Right renal cortex interstitium (tissue), 3 donors: Measurements from ENCODE around the gene PPP2R3B. TPM values are rescaled to one million over a fixed set of nuclear protein-coding genes. Genes with fewer than 3 reads are reported as not detected.
"Not testable (repeated sequence)": the region's sequence is repeated elsewhere in the genome, so short reads cannot be mapped to it uniquely, and the experiment has no call there.

Experiments
- DNase-seq, 3 donors: peaks; one replicate each; pipeline ENCODE4 v3.0.0-alpha.2; 2013; ENCODE audit warnings: low read depth in 3 of 3, low spot score in 2 of 3
- polyA plus RNA-seq, 3 donors: library from polyadenylated mRNA; unstranded; fragments of 120-200 nt; gene quantifications; one replicate each; pipeline ENCODE4 v1.2.1, GENCODE V29; 2013; ENCODE audit not compliant: insufficient read length in 3 of 3

The PPP2R3B gene
- polyA plus RNA-seq, 3 donors = 17.1 to 23.1 (median 18.5) TPM

DNA sequence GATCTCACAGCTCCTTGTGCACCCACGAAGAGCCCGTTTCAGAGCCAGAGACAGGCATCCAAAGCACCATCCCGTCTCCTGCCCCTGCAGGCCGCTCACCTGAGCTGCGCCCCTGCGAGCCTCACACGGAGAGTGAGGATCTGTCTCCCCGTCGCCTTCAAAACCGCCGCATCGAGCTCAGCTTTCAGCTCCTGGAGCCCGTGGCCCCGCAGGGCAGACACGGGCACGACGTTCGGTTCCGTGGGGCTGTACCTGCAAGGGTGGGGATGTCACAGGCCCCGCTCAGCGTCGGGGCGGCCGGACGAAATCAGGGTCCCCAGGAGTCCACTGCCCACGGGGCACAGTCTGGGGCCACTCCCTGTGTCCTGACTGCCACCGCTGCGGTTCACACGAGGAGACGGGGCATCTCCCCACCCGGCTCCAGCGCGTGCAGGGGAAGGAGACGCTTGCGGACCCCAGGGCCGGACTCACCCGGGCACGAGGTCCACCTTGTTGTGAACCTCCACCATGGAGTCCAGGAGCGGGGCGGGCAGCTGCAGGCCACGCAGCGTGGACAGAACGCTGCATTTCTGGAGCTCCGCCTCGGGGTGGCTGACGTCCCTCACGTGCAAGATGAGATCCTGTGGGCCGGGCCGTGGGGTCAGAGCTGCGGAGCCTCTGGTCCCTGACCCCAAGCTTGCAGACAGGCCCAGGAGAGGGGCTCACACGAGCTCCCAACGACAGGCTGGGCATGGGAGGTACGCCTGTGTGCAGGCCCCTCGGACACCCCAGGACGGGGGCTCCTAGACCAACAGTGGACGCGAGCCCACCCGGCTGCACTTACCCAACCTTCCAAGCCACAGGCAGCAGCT is 79.2 kb downstream of the PPP2R3B start:
- DNase-seq = no peak

GRCh38 chrX:306614-307251 is 80.0 kb downstream of the PPP2R3B start:
- not testable (repeated sequence) for DNase-seq

GRCh38 chrX:305781-306613 is 80.7 kb downstream of the PPP2R3B start:
- not testable (repeated sequence) for DNase-seq

DNA sequence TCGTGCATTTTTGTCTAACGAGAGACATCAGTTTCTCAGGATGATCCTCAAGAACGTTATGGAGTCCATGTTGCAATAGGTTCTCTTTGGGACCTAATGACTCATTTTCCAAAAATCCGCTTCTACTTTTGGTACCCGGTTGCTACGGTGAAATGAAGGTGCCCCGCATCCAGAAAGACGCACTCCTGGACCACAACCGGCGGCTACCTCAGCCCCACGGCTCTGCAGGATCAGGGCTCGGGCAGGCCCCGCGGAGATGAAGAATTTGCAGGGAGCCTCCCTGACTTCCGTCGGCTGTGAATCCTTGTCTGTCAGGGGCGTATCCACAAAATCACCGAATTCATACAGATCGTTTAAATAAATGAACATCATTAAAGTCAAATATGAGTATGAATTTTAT is 83.7 kb downstream of the PPP2R3B start:
- no peak for DNase-seq

DNA sequence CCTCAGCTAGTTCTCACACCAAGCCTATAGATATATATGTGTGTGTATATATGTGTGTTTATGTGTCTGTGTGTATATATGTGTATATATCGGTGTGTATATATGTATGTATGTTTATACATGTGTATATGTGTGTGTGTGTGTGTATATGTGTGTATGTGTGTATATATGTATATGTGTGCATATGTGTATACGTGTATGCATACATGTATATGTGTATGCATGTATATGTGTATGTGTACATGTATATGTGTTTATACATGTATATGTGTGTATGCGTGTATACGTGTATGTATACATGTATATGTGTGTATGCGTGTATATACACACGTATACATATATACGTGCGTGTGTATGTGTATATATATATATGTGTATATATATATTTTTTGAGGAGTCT is 86.4 kb downstream of the PPP2R3B start:
- no peak for DNase-seq

- DNase-seq = no peak
Observed at GRCh38 chrX:298993-299392, 87.7 kb downstream of the PPP2R3B start.

DNA sequence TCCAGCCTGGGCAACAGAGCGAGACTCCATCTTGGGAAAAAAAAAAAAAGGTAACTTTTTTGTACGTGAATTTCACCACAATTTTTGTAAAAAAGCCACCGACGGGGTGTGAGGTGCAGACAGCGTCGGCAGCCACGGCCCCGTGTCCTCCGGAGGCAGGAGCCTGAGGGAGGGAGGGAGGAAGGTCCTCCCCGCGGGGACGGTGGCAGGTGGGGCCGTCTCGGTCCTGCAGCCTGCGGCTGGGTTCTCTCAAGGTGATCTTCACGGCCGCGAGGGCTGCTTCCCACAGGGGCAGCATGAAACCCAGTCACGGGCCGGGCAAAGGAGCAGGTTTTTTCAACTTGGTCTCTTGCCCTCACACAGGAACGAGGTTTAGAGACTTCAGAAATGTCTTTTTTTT is 91.6 kb downstream of the PPP2R3B start:
- DNase-seq = no peak

DNA sequence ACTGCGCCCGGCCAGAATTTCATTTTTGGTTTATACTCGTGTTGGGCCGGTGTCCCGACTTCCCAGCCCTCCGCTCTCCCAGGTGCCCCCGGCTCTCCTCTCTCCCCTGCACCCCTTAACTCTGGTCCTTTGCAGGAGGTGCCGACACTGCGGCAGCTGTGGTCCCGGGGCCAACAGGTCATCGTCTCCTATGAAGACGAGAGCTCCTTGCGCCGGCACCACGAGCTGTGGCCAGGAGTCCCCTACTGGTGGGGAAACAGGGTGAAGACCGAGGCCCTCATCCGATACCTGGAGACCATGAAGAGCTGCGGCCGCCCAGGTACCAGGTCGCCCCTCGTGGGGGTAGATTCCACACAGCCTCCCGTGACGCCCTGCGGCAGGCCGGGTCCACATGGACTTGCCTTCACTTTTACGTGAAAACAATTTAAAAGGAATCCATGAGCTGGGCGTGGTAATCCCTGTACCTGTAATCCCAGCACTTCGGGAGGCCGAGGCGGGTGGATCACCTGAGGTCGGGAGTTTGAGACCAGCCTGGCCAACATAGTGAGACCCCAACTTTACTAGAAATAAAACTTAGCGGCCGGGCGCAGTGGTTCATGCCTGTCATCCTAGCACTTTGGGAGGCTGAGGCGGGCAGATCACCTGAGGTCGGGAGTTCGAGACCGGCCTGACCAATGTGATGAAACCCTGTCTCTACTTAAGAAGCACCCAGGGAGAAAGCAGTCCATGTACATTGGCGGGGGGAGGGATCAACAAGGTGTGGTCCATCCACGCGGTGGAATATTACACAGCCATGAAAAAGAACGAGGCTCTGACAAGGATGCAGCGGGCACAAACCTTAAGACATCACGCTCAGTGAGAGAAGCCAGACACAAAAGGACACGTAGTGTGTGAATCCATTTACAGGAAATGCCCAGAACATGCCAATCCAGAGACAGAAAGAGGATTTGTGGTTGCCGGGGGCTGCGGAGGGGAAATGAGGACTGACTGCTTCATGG is 93.5 kb downstream of the PPP2R3B start:
- DNase-seq = no peak

DNA sequence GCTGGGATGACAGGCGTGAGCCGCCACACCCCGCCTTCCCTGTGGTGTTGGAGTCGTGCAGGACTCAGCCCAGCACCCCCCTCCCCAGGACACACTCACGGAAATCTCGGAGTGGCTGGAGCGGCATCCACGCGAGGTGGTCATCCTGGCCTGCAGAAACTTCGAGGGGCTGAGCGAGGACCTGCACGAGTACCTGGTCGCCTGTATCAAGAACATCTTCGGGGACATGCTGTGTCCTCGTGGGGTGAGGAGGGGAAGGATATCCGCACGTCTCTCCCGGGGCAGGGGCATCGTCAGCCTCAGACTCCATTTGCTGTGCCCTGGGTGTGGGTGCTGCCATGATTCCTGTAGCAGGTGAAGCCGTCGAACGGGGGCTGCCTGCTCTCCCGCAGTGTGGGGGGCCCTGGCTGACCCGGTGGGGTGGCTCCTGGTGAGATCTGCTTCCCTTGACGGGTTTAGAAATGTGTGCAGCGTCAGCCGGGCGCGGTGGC is 95.3 kb downstream of the PPP2R3B start:
- no peak for DNase-seq

GRCh38 chrX:290476-291166 is 96.1 kb downstream of the PPP2R3B start:
- DNase-seq = no peak

DNA sequence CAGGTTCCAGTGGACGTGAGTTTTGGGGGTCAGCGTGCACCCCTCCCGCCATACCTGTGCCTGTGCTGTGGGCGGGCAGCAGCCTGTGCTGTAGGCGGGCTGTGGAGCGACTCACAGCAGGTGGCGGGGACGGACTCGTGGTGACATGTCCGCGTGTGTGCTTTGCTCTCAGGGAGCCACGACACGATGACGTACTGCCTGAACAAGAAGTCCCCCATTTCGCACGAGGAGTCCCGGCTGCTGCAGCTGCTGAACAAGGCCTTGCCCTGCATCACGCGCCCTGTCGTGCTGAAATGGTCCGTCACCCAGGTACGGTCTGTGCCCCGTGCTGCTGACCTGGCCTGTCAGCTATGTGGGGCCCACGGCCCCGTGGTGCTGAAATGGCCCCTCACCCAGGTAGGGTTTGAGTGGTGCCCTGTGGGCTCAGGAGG is 98.1 kb downstream of the PPP2R3B start:
- no peak for DNase-seq

DNA sequence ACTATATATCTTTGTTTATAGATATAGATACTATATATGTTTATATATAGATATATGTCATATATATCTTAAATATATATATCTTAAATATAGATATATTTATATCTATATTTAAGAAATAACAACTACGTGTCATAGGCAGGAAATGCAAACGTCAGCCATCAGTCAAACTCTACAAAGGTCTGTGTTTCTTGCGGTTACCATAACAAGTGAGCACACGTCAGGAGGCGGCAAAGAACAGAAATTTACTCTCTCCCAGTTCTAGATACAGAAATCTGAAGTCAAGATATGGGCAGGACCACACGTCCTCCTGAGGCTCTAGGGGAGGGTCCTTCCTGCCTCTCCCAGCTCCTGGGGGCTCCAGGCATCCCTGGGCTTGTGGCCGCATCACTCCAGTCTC is 99.0 kb downstream of the PPP2R3B start:
- no peak for DNase-seq

- DNase-seq = no peak
Observed at GRCh38 chrX:285076-285677, 101.5 kb downstream of the PPP2R3B start.

Other genes starting within 250 kb of the PPP2R3B start
- gene PLCXD1, start 105.5 kb downstream of the PPP2R3B start, polyA plus RNA-seq = 10 to 100 TPM; 15.8 to 22.4 (median 17.9) TPM
- gene GTPBP6, start 68.1 kb downstream of the PPP2R3B start, polyA plus RNA-seq = 10 to 100 TPM; 36.1 to 41.9 (median 36.6) TPM
- gene SHOX, start 243.9 kb upstream of the PPP2R3B start, polyA plus RNA-seq = under 1 TPM in 1 of 3 donors, not detected in 2; 0.06 TPM